ENCODE data around the gene KSR1. TPM values are rescaled to one million over a fixed set of nuclear protein-coding genes. Genes with fewer than 3 reads are reported as not detected.
A peak's percentile ranks its signal among the peaks of the same experiment; 100 is the strongest.

KSR1 gene
- total and polyA plus RNA-seq, 10 of the 15 experiments (the other 5 are each of a cell fraction or from before 2014, with no cell fraction given), result 0.97 to 66.6 (median 22.9) TPM

GRCh38 chr17:27475070-27475673 lies 18.9 kb downstream of the KSR1 start (continued):
- no peak for TF ChIP-seq ELK1 (IDR thresholded peaks at IDR 0.05; ENCODE audit: low read depth, low read length)
- TF ChIP-seq ESRRA (IDR thresholded peaks at IDR 0.05; ENCODE audit: low read length), result no peak
- 0 out of 2 replicates have a peak, but pooled peaks have one; percentile 11 for TF ChIP-seq HDGF (IDR thresholded peaks at IDR 0.05)
- TF ChIP-seq POLR2AphosphoS2 (IDR thresholded peaks at IDR 0.05; ENCODE audit: low read depth, low read length), result no peak
- no peak for TF ChIP-seq IRF4 (IDR thresholded peaks at IDR 0.05; ENCODE audit: low read depth, low read length)
- no peak for TF ChIP-seq ZNF274 (IDR thresholded peaks at IDR 0.05; ENCODE audit: insufficient read depth, insufficient read length)
- TF ChIP-seq ASH2L (IDR thresholded peaks at IDR 0.05; ENCODE audit: borderline replicate concordance, low read depth), result no peak
- TF ChIP-seq PKNOX1 (IDR thresholded peaks at IDR 0.05), result peak; percentile 66
- no peak for TF ChIP-seq SREBF2 (IDR thresholded peaks at IDR 0.05; ENCODE audit: low read length)
- peak; percentile 57 for TF ChIP-seq IKZF1 (conservative IDR thresholded peaks at IDR 0.05)
- TF ChIP-seq SMAD5 (IDR thresholded peaks at IDR 0.05; ENCODE audit: low read depth), result no peak
- TF ChIP-seq ZZZ3 (IDR thresholded peaks at IDR 0.05; ENCODE audit: control insufficient read depth, insufficient read length, low read depth), result no peak
- no peak for TF ChIP-seq BCL3 (IDR thresholded peaks at IDR 0.05; ENCODE audit: borderline replicate concordance, insufficient read depth, low read depth, low read length, poor library complexity, severe bottlenecking)
- no peak for TF ChIP-seq PAX5 (IDR thresholded peaks at IDR 0.05; ENCODE audit: borderline replicate concordance, low read depth, low read length)
- no peak for TF ChIP-seq NFYB (IDR thresholded peaks at IDR 0.05; ENCODE audit: insufficient read depth, low read depth, low read length)
- no peak for TF ChIP-seq BMI1 (IDR thresholded peaks at IDR 0.05; ENCODE audit: borderline replicate concordance)
- no peak for TF ChIP-seq DPF2 (IDR thresholded peaks at IDR 0.05)
- TF ChIP-seq MYC (IDR thresholded peaks at IDR 0.05; ENCODE audit: insufficient read depth, insufficient read length, insufficient replicate concordance, low read length, severe bottlenecking), result no peak
- TF ChIP-seq SMAD1 (IDR thresholded peaks at IDR 0.05; ENCODE audit: low read depth, partially characterized antibody), result no peak

All from GM12878 (cell line).